Lower leg skin (tissue), 3 donors: ENCODE data around the gene IL36RN.

ENCODE experiments used
- CTCF ChIP-seq, 3 donors: fragments of 450-650 bp; IDR thresholded peaks; one replicate each; pipeline ENCODE4 v1.5.1; 2016; ENCODE audit warnings: antibody characterized with exemption in 3 of 3, mild to moderate bottlenecking in 3 of 3, moderate library complexity in 2 of 3
- POLR2A ChIP-seq, 2 donors: fragments of 450-650 bp; IDR thresholded peaks; one replicate each; pipeline ENCODE4 v1.6.1; 2016 to 2017; ENCODE audit warnings: antibody characterized with exemption in 2 of 2, mild to moderate bottlenecking in 1 of 2, moderate library complexity in 1 of 2

DNA sequence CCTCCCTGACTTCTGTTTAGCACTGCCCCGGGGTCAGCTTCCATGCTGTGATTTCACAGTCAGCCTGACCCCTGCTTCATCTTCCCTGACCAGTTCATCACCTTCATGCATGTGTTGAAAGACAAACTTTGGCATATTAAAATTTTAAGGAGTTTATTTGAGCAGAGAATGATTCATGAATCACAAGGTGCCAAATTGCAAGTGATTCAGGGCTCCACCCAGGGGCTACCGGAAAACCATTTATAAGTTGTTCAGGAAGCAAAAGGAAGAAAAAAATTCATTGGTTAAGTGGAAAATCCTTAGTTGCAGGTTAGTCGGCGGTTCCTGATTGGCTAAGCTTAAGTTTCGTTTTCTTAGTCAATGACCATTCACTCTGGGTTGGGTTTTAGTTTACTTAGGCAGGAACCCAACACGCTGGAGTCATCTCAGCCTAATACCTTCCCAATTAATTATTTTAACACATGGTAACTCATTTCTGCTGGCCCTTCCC, 19.4 kb downstream of the IL36RN start:
- TF ChIP-seq POLR2A (IDR thresholded peaks at IDR 0.05) (no peak), CTCF (IDR thresholded peaks at IDR 0.05) (no peak)
